ENCODE measurements around the gene GLRA2.

Gene GLRA2

DNA sequence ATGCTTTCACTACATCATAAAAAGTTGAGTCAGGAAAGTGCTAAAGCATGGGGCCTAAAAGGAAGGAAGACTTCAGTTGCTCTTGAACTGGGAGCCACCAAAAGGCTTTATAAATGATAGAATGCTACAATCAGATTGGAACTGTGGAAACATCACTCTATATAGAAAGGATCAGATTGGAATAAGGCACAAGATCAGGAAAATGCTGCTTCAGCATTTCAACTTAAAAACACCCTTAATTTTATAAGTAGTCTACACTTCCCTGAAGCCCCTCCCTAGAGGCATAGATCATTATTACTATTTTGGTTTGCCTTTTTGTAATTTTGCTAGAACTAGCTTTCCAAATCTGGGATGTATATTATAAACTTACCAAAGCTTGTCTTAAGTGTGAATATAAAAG lies 172.8 kb downstream of the GLRA2 start:
- Histone ChIP-seq H3K4me2 (ENCODE audit: low read depth, low read length) (no peak overlapping the region), H3K9me3 (replicated peaks; ENCODE audit: insufficient read depth, low read length) (no peaks in the 10 kb centered on the region), H4K20me1 (ENCODE audit: insufficient read depth, low read length) (no peaks in the 10 kb centered on the region), H3K27ac (ENCODE audit: low read length) (no peak overlapping the region), H3K4me1 (ENCODE audit: low read length) (no peaks in the 10 kb centered on the region), H3K4me3 (ENCODE audit: low read length) (no peak overlapping the region), H3K36me3 (replicated peaks; ENCODE audit: insufficient read depth, low read length) (no peaks in the 10 kb centered on the region), H3F3A (ENCODE audit: insufficient read depth, low read length) (no peaks in the 10 kb centered on the region), H3K9ac (ENCODE audit: low read length) (no peak overlapping the region), H3K27me3 (replicated peaks; ENCODE audit: insufficient read depth, low read length) (no peaks in the 10 kb centered on the region), H2AFZ (ENCODE audit: low read length) (no peak overlapping the region), H3K79me2 (ENCODE audit: low read length) (no peaks in the 10 kb centered on the region), H3K9me2 (replicated peaks; ENCODE audit: insufficient read depth, low read length) (no peaks in the 10 kb centered on the region)
- DNase-seq: no peak
- TF ChIP-seq, protein P1, sequence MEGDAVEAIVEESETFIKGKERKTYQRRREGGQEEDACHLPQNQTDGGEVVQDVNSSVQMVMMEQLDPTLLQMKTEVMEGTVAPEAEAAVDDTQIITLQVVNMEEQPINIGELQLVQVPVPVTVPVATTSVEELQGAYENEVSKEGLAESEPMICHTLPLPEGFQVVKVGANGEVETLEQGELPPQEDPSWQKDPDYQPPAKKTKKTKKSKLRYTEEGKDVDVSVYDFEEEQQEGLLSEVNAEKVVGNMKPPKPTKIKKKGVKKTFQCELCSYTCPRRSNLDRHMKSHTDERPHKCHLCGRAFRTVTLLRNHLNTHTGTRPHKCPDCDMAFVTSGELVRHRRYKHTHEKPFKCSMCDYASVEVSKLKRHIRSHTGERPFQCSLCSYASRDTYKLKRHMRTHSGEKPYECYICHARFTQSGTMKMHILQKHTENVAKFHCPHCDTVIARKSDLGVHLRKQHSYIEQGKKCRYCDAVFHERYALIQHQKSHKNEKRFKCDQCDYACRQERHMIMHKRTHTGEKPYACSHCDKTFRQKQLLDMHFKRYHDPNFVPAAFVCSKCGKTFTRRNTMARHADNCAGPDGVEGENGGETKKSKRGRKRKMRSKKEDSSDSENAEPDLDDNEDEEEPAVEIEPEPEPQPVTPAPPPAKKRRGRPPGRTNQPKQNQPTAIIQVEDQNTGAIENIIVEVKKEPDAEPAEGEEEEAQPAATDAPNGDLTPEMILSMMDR (IDR thresholded peaks at IDR 0.05; ENCODE audit: low read length): no peak
- TF ChIP-seq EZH2 (optimal IDR thresholded peaks at IDR 0.05; ENCODE audit: low read depth, low read length) (no peak), EZH2phosphoT487 (IDR thresholded peaks at IDR 0.05; ENCODE audit: low read length) (no peak)

DNA sequence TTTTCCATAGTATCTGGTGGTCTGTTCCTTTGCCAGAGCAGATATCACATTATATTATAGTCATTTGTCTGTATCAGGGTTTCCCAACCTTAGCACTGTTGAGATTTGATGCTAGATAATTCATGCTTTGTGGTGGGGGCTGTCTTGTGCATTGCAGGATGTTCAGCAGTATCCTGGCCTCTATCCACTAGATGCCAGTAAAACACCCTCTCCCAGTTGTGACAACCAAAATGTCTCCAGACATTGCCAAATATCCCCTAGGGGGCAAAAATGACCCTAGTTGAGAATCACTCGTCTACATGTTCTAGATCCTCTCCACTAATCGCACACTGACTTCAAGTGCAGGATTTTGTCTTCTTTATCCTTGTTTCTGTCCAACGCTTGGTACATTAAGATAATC lies 182.8 kb downstream of the GLRA2 start:
- no peak overlapping the region for H3K27ac ChIP-seq (ENCODE audit: low read length)
- no peaks in the 10 kb centered on the region for H3K9me2 ChIP-seq (replicated peaks; ENCODE audit: insufficient read depth, low read length)
- no peak overlapping the region for H2AFZ ChIP-seq (ENCODE audit: low read length)
- no peak for DNase-seq
- H3K36me3 ChIP-seq (replicated peaks; ENCODE audit: insufficient read depth, low read length): no peaks in the 10 kb centered on the region
- TF ChIP-seq EZH2phosphoT487 (IDR thresholded peaks at IDR 0.05; ENCODE audit: low read length): no peak
- TF ChIP-seq, protein P1 (IDR thresholded peaks at IDR 0.05; ENCODE audit: low read length): no peak
- no peak for TF ChIP-seq EZH2 (optimal IDR thresholded peaks at IDR 0.05; ENCODE audit: low read depth, low read length)
- H3K4me2 ChIP-seq (ENCODE audit: low read depth, low read length): no peak overlapping the region
- no peaks in the 10 kb centered on the region for H3K9me3 ChIP-seq (replicated peaks; ENCODE audit: insufficient read depth, low read length)
- no peaks in the 10 kb centered on the region for H3F3A ChIP-seq (ENCODE audit: insufficient read depth, low read length)
- H3K79me2 ChIP-seq (ENCODE audit: low read length): no peaks in the 10 kb centered on the region
- H3K9ac ChIP-seq (ENCODE audit: low read length): no peak overlapping the region
- no peak overlapping the region for H3K4me3 ChIP-seq (ENCODE audit: low read length)
- no peaks in the 10 kb centered on the region for H3K27me3 ChIP-seq (replicated peaks; ENCODE audit: insufficient read depth, low read length)
- H4K20me1 ChIP-seq (ENCODE audit: insufficient read depth, low read length): no peaks in the 10 kb centered on the region
- no peaks in the 10 kb centered on the region for H3K4me1 ChIP-seq (ENCODE audit: low read length)

DNA sequence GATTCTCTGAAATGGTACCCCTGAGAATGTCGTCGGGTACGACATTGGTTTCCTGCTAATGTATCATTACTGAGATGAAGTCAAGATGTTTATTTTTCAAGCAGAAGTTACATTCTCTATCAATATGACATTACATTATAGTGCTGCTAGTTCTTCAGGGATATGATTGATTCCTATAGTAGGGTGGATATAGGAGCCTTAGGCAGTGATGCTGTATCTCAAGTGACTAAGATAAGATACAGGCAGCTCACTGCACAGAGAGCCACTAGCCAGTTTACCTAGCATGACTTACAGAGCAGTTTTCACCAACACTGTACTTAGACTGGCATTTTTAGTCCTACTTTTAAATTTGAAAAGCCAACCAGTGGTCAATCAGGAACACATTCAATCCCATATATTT lies 188.6 kb downstream of the GLRA2 start:
- Histone ChIP-seq H3K4me2 (ENCODE audit: low read depth, low read length) (no peak overlapping the region), H3K9me3 (replicated peaks; ENCODE audit: insufficient read depth, low read length) (no peaks in the 10 kb centered on the region), H3K9ac (ENCODE audit: low read length) (no peak overlapping the region), H3K27ac (ENCODE audit: low read length) (no peak overlapping the region), H3K4me3 (ENCODE audit: low read length) (no peak overlapping the region), H3K4me1 (ENCODE audit: low read length) (no peaks in the 10 kb centered on the region), H4K20me1 (ENCODE audit: insufficient read depth, low read length) (no peaks in the 10 kb centered on the region), H3K27me3 (replicated peaks; ENCODE audit: insufficient read depth, low read length) (no peaks in the 10 kb centered on the region), H3K36me3 (replicated peaks; ENCODE audit: insufficient read depth, low read length) (no peaks in the 10 kb centered on the region), H3K79me2 (ENCODE audit: low read length) (no peaks in the 10 kb centered on the region), H3K9me2 (replicated peaks; ENCODE audit: insufficient read depth, low read length) (no peaks in the 10 kb centered on the region), H2AFZ (ENCODE audit: low read length) (no peak overlapping the region), H3F3A (ENCODE audit: insufficient read depth, low read length) (no peaks in the 10 kb centered on the region)
- DNase-seq: no peak
- TF ChIP-seq, protein P1 (IDR thresholded peaks at IDR 0.05; ENCODE audit: low read length): no peak
- TF ChIP-seq EZH2phosphoT487 (IDR thresholded peaks at IDR 0.05; ENCODE audit: low read length) (no peak), EZH2 (optimal IDR thresholded peaks at IDR 0.05; ENCODE audit: low read depth, low read length) (no peak)
